SU-DHL-6 (cell line): Measurements from ENCODE around the gene ZNF454.

Source experiments
- EZH2phosphoT487 ChIP-seq: fragments of 200-600 bp; sonication (generic), shearing (Covaris generic); conservative IDR thresholded peaks from 2 replicates; pipeline ENCODE4 v1.6.1; 2018; ENCODE audit warnings: mild to moderate bottlenecking, antibody characterized with exemption, low read length, moderate library complexity, mixed read lengths
- TF ChIP-seq, protein P1 (sequence below): fragments of 200-600 bp; sonication (generic); IDR thresholded peaks from one replicate; pipeline ENCODE4 v1.5.1; 2017; ENCODE audit warnings: antibody characterized with exemption, mild to moderate bottlenecking, low read length, moderate library complexity; ENCODE audit not compliant: insufficient read depth, poor library complexity, severe bottlenecking

DNA sequence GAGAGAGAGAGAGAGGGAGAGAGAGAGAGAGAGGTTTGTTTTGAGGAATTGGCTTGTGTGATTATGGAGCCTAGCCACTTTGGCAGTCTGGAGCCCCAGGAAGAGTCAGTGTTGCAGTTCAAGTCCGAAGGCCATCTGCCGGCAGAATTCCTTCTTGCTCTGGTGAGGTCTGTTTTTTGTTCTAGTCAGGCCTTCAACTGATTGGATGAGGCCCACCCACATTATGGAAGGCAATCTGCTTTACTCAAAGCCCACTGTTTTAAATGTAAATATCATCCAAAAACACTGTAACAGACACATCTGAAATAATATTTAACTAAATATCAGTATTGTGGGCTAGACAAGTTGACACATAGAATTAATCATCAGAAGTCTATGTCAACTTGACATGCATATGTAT is 65.6 kb downstream of the ZNF454 start:
- TF ChIP-seq, protein P1, sequence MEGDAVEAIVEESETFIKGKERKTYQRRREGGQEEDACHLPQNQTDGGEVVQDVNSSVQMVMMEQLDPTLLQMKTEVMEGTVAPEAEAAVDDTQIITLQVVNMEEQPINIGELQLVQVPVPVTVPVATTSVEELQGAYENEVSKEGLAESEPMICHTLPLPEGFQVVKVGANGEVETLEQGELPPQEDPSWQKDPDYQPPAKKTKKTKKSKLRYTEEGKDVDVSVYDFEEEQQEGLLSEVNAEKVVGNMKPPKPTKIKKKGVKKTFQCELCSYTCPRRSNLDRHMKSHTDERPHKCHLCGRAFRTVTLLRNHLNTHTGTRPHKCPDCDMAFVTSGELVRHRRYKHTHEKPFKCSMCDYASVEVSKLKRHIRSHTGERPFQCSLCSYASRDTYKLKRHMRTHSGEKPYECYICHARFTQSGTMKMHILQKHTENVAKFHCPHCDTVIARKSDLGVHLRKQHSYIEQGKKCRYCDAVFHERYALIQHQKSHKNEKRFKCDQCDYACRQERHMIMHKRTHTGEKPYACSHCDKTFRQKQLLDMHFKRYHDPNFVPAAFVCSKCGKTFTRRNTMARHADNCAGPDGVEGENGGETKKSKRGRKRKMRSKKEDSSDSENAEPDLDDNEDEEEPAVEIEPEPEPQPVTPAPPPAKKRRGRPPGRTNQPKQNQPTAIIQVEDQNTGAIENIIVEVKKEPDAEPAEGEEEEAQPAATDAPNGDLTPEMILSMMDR: no peak
- TF ChIP-seq EZH2phosphoT487: no peak
